SIG-M5 (cell line): ENCODE results near the gene PLEKHA6.

Experiments
- DNase-seq: peaks from one replicate; lab custom pipeline; 2025; lab: John Stamatoyannopoulos, UW

PLEKHA6 gene

DNA sequence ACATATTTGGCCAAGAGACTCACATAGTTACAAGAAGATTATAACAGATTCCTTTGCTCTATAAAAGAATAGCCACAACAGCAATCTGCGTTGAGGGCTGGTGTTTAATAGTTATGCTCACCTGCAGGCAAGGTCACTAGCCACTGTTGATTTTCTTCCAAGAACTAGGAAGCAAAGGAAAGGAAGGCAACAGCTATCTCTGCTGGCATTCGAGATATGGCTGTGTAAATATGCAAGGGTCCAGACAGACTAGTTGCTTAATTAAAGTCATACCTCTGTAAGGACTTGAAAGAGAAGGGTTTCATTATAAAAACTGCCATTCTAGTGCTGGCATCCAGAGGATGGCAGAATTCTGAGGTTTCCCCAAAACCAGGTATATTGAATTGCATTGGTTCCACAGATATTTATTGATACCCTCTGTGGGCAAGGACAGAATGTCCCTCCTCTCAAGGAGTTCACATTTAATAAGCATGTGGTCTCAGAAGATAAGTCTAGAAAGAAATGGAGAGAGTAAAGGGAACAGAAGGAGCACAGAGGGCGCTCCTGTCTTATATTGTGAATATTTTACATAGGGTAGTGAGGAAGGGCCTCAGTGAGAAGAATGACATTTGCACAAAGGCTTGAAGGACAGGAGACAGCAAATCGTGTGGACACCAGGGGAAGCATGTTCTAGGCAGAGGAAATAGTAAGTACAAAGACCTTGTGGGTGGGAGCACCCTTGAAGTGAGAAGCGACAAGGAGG lies 23.6 kb upstream of the PLEKHA6 start:
- DNase-seq = no peak

DNA sequence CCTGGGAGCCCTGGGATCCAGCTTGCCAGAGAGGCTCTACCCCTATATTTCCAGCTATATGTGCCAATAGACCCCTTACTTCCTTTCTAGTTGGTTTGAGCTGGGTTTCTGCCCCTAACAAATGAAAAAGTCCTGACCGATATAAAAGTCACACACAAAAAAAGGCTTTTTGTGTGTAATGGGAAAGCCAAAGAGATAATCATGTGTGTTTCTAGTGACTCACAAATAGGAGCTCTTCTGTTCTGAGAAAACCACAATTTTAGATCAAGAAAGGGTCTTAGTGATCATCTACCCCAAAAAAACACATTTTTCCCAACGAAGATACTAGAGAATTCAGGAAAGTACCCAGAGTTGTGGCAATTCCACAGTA lies 23.0 kb upstream of the PLEKHA6 start:
- no peak for DNase-seq

DNA sequence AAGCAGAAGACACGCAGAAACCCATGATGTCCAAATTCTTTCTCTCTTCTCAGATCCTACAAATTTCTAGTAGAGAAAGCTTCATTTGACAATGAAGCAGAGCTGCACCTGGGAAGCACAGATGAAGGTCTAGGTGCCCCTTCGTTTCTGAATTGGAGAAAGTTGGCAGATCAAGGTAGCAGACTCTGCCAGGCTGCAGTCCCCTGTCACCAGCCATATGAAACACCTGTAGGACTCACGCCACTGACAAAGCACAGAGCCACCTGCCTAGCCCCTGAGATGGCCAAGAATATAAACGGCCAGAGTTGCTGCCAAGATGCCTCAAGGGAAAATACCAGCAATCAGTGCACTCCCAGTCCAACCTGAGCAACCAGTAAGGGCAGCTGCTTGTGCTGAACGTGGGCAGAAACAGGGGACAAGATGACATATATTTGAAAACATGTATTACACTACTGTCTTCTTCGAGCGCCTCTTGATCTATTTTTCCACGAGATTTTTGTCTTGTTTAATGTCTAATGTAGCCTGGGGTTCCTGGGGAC lies 20.6 kb upstream of the PLEKHA6 start:
- DNase-seq = no peak

DNA sequence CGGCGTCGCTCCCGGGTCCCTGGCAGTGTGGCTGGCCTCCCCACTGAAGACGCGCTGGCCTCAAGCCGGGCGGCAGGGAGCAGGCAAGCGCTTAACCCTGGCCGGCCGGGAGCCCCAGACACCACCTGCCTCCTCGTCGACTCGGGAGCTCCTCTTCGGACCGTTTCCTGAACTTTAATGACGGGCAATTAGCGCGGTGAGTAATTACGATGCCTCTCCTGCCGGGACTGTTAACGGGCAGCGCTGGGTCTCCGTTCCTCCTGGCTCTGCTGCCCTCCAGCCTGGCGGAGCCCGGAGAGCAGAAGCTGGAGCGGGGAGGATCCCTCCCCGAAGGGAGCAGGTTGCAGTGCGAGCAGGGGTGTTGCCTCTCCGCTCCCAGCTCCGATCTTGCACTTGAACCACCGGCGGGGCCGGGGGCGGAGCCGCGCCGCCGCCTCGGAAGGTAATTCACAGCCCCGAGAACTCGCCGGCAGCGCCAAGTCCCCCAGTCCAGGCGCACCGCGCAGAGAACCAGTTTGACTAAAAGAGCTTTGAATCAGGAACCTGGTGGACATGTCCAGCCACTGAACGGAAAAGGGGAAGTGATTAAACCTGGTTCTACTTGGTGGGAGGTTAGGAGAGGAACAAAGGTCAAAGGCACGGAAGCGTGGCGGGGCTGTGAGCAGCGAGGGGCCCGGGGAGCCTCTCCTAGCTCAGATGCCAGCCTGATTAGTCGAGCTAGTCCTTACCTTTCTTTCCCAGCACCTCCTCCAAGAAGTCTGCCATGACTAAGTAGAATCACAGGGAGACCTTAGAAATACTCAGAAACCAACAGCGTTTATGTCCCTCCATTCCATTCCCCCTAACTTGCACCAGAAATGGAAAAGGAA lies 18.3 kb upstream of the PLEKHA6 start:
- DNase-seq = no peak

DNA sequence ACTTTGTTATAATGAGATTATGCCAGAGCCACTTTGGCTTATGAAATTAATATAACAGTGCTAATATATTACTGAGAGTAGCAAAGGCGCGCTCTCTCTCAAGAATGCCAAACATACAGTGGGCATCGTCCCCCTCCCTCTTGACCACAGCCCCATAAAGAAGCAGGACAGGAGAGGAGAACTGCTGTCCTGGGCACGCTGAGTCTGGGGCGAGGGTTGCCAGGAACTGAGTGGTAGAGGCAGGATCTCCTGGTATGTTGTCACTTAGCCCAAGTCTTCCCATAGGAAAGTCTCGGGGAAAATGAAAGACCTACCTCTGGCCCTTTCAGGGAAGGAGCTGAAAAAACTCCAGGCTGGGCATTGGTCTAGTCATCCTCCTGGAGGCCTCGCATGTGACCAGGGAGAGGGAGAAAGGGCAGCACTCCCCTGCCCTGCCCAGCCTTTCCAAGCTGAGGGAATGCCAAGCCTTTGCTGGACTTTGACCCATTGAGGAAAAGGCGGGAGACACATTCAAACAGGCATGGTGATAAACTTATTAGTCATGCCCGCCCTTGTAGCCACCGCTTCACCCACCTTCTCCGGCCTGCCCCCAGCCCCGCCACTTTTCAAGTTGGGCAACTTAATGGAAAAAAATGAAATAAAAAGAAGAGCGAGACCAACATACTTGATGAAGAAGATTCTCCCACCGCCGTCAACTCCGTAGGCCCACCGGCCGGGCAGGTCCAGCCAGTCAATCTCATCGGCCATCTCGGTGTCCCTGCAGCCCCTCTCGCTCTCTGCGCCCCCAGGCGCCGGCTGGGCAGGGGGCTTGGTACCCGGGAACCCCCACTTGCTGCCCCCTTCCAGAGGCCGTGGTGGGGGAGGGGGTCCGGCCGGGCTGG lies 17.4 kb upstream of the PLEKHA6 start:
- no peak for DNase-seq

DNA sequence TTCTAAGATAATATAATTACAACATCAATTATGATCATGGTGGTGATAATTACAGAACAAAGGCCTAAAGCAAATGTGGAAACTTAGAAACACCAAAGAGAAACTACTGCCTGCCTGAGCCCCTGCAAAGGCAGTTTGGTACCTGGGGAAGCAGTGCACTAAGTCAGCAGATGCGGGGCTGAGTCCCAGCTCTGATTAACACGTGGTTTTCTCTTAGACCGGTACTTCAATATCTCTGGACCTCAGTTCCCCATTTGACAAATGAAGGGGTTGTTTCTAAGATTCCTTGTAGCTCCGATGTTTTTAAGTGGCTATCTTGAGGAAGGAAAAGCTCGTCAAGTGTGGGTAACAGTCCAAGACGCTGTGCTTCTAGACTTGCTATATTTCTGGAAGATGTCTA lies 16.7 kb upstream of the PLEKHA6 start:
- no peak for DNase-seq

DNA sequence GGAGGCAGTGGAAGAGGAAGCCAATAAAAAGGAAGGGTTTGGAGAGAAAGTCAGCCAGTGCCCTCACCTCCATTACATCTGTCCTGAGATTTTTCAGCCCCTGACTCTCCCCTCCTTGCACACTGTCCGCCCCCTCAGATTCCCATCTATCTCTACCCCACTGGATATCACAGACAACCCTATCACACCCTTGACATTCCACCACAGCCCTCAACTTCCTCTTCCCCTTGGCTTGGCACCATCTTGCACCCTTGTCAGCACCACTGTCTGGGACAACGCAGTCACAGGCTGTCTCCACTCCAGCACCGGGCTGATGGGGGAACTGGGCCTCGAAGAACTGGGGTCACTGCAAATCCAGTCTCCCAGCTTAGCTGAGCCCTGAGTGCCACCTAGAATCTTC lies 14.2 kb upstream of the PLEKHA6 start:
- no peak for DNase-seq

DNA sequence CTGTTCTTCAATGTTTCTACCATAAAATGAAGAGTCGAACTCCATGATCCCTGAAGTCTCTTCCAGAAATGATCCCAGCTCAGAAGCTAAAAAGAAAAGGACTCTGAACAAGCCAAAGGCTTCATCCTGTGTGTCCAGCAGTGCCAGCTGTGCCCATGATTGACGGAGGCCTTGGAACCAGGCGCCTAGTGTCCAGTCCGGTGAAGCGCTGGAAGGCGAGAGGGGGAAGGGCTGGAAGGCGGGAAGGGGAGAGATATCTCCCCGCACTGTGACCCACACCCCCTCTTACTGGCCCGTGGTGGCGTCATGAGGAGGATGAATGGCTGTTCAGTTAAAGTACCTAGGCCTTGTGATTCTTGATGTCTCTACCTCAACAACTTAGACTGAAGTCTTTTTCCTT lies 10.4 kb upstream of the PLEKHA6 start:
- DNase-seq = no peak

DNA sequence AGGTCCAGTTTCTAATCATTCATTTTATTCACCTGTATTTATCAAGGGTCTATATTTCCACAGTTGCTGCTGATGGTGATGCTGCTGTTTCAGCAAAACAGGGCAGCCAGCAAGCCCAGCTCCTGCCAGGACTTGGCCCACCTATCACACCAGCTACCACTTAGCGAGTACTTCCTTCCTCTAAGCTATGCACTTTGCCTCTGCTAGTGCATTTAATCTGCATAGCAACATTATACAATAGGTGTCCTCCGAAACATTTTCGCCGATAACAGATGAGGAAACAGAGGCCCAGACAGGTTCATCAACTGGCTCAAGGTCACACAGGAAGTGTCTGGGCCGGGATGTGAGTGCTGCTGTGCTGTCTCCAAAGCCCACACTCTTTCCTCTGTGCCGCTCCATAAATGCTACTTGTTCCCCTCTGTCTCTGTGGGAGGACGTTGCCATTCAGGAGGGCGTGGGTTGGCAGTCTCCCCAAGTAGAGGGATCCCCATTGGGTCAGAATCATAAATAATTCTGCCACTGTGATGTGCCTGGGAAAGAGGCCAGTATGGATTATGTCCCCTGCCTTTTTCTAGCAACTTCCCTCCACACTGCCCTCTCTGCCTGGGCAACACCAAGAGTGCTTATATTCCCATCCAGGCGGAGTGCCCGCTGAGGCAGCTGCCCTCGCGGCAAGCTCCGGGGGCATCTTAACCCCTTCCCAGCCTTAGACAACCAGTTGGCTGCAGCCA lies 9.4 kb upstream of the PLEKHA6 start:
- DNase-seq = no peak

DNA sequence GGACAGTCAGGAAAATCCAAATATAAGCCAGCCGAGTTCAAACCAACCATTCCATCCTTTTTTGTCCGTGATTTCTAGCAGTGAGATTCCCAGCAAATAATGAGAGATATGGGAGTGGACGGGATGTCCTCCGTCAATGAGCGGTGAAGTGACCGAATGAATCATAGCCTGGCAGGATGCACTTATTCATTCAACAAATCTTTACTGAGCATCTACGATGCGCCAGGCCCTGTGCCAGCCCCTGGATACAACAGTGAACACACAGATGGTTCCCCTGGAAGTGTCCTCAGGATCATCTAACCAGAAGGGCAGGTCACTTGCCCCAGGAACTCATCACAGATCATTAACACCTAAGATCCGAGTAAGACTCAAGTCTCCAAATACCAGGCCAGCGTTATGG lies 8.2 kb upstream of the PLEKHA6 start:
- DNase-seq = no peak

DNA sequence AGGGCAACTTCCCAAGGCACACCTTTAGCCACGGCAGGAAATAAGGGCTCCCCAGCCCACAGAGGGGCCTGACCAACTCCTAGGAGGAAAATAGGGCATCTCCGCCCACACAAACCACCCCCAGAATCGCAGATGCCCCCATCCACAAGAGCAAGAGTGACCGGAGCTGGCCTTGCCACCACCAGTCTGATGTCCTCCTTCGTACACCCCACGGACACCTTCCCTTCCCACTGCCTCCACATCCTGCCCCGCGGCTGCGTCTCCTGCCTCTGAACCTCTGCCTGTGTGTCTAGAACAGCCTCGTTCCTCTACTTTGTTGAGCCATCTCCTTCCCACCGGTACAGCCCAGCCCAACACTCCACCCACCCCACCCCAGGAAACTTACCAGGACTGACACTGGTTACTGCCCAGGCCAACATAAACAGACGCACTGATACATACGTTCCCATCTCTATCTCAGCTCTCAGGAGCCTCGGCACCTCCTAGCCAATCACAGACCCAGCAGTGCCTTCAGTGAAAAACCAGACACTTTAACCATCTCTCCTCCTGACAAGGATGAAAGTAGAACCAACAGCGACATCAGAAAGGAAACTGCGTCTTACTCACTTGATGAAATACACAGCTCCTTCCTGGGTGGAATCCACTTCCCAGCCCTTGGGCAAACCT lies 7.6 kb upstream of the PLEKHA6 start:
- DNase-seq = no peak

DNA sequence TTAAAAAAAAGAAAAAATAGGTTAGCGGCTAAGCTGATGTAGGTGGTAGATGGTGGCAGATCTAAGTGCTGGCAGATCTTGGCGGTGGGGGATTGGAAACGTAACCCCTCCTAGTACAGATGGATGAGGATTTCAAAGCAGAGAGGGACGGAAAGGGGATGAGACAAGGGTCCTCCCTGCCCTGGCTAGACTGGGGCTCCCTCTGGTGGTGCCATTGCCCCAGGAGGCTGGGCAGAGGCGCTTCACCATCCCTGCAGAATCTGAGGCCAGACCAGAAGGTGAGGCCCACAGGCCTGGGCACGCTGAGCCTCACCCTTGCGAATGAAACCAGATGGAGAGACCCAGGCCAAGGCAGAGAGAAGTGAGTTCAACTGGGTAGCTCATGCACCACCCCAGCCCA lies 7.0 kb upstream of the PLEKHA6 start:
- DNase-seq = no peak

DNA sequence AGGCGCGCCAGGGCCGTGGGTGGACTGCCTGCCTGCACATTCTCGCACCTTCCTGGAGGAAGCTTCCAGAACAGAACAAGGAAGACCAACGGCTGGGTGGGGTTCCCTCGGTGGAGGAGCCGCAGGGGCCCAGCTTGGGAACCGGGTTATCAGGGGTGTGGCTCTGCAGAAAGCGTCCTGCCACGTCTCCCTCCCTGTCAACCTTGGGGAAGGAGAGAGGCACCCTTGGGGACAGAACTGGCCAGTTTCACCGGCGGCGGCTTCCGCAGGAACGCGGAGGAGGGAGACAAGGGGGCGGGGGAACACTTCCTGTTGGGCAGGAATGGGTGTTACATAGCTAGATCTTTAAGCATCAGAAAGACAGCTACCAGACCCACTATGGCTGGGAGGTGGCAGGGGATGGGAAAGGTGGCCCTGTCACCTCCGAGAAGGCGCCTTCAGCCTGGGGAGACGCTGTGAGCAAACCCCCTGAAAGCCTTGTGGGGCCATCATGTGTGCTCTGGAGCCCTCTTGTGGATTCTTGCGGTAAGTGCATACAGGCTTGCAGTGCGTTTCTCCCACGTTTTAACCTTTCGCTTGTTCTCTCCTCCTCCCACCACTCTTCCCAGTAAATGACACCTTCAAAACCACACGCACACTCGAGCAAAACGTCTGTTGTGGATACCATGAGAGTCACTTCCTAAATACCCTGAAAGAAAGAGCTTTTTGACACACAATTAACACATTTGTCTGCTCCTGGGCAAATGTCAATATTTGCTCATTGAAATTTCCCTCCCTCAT lies 3.8 kb upstream of the PLEKHA6 start:
- no peak for DNase-seq

DNA sequence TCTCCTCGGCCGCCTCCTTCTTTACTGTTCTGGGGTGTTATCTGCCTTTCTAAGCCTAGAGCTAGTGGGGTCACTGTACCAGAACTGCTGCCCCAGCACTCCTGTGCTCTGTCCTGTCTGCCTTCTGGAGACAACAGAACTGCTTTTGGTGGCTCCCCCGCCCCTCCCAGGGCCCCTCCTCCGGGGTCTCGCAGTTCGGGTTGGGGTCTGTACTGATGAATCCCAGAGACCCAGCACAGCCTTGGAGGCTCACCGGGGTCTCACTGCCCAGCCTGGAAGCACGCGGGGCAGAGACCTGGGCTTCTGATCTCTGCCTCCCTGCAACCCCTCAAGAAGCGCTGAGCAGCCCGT lies 3.2 kb upstream of the PLEKHA6 start:
- DNase-seq = no peak

DNA sequence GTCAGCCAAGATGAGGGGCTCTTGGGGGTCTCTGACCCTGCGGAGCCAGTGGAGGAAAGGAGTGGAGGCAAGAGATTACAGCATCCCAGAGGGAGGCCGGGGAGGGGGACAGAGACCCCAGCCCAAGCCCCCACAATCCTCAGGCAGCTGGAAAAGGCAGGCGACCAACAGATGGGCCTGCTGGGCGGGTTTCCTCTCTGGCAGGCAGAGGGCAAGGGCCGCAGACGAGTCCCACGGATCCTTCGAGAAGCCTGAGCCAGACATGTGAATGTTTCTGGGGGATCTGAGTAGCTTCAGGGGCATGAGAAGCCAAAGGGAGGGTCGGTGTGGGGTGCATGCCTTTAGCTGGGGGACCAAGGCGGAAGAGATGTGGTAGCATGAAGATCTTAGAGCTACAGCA lies 2.1 kb upstream of the PLEKHA6 start:
- DNase-seq = no peak

DNA sequence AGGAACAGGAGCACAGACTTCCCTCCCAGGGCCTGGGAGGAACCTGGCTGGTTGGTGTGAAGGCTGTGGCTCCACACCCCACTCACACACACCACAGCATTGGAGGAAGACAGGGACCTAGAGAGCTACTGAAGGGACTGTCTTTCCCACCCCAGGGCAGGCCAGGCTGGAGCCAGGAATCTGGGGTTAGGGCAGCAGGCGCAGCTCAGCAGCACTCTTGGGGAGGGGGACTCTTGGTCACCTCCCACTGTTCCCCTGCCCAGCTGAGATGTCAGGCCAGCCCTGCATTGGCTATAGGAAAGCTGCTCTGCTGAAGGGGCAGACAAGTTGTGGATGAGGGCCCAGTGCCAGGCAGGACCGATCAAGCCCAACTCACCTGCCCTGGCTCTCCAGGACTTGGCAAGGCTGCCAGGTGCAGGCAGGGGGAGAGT lies 1.6 kb upstream of the PLEKHA6 start:
- no peak for DNase-seq

DNA sequence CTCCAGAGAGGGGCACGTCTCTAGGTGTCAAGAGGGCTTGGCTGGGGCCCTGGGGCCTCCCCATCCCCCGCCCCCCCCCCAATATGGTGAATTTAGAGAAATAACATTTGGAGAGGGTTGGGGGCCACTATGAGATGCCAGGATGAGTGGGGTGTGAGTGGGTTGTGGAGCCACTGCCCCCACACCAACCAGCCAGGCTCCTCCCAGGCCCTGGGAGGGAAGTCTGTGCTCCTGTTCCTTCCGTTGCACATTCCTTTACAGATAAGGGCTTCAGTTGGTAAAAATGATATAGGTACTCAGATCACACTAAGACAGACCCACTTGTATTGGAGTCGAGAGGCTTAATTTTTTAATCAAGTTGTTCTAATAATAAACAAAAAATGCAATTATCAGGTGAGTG lies 585 bp upstream of the PLEKHA6 start:
- no peak for DNase-seq

DNA sequence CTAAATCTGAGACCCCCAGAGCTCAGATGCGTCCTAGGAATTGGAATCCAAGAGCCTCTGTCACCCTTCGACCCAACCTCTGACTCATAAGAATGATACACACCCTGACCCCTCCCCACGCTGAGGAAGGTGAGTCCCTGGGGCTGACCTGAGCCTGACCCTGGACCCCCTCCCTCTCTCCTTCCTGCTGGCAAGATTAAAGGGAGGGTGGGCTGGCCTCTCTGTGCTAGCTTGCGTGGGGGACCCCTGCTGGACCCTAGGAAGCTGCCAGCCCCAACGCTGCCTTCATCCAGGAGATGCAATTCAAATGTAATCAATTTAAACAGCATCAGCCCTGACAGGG lies 627 bp downstream of the PLEKHA6 start:
- DNase-seq = no peak

DNA sequence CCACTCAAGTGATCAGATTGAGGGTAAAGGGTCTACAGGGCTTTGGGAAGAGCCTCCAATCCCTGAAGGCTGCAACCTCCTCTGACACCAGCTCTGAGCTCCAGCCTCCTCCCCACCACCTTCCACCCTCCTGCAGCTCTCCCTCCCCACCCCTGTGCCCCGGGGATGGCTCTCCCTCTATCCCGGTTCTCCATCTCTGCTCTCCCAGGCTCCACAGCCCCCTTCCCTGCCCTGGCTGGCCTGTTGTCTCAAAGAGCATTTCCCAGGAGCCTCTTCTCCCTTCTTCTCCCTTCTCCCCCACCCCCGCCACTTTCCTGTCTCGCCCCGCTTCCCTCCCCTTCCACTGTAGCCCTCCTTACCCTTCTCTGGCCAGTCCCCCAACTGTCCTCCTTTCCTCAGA lies 1.1 kb downstream of the PLEKHA6 start:
- no peak for DNase-seq
